Measurements from ENCODE around the gene PSMB5.
A peak's percentile ranks its signal among the peaks of the same experiment; 100 is the strongest.

PSMB5 gene

GRCh38 chr14:22986508-22987054, 48.1 kb downstream of the PSMB5 start:
- H3K27me3 ChIP-seq (ENCODE audit: control insufficient read depth, insufficient read depth, low read length): no peaks in the 10 kb centered on the region
- H3K27ac ChIP-seq (ENCODE audit: low read length): no peak overlapping the region
- H3K4me3 ChIP-seq (ENCODE audit: low read length): no peak overlapping the region
- no peaks in the 10 kb centered on the region; the same call in 1 of the 2 replicates for H3K36me3 ChIP-seq (ENCODE audit: control insufficient read depth, insufficient read depth, low read length)
- H3K9me3 ChIP-seq (ENCODE audit: control insufficient read depth, insufficient read depth, low read length): no peaks in the 10 kb centered on the region
- WGBS (ENCODE audit: insufficient coverage, insufficient read length): no CpG with 5 or more reads among the region's 5 CpGs
- peaks cover 2% of the 10 kb centered on the region; the same call in 1 of the 2 replicates for H3K4me1 ChIP-seq (ENCODE audit: control insufficient read depth, insufficient read depth, low read length)
- DNase-seq (ENCODE audit: low read depth, low spot score): peak; percentile 86

GRCh38 chr14:22985894-22986507, 48.7 kb downstream of the PSMB5 start:
- no CpG with 5 or more reads among the region's 2 CpGs for WGBS (ENCODE audit: insufficient coverage, insufficient read length)
- Histone ChIP-seq H3K4me3 (ENCODE audit: low read length) (no peak overlapping the region), H3K36me3 (ENCODE audit: control insufficient read depth, insufficient read depth, low read length) (no peaks in the 10 kb centered on the region; the same call in 1 of the 2 replicates), H3K4me1 (ENCODE audit: control insufficient read depth, insufficient read depth, low read length) (peaks cover 2% of the 10 kb centered on the region; the same call in 1 of the 2 replicates), H3K9me3 (ENCODE audit: control insufficient read depth, insufficient read depth, low read length) (no peaks in the 10 kb centered on the region), H3K27me3 (ENCODE audit: control insufficient read depth, insufficient read depth, low read length) (no peaks in the 10 kb centered on the region), H3K27ac (ENCODE audit: low read length) (no peak overlapping the region)
- no peak for DNase-seq (ENCODE audit: low read depth, low spot score)

- DNase-seq (ENCODE audit: low read depth, low spot score): no peak
- WGBS (ENCODE audit: insufficient coverage, insufficient read length): no CpG with 5 or more reads among the region's 6 CpGs
- H3K9me3 ChIP-seq (ENCODE audit: control insufficient read depth, insufficient read depth, low read length): no peaks in the 10 kb centered on the region
These were observed 49.6 kb downstream of the PSMB5 start for GRCh38 chr14:22984959-22985658.

GRCh38 chr14:22982477-22983245, 52.0 kb downstream of the PSMB5 start, which contains the start of gene AJUBA:
TSS of gene AJUBA (minus strand) at chr14:22982551. CDS start at chr14:22982266, 285 bp downstream.
- WGBS (ENCODE audit: insufficient coverage, insufficient read length): no CpG with 5 or more reads among the region's 48 CpGs
- Histone ChIP-seq H3K9me3 (ENCODE audit: control insufficient read depth, insufficient read depth, low read length) (no peaks in the 10 kb centered on the region), H3K36me3 (ENCODE audit: control insufficient read depth, insufficient read depth, low read length) (no peaks in the 10 kb centered on the region; the same call in 1 of the 2 replicates), H3K27me3 (ENCODE audit: control insufficient read depth, insufficient read depth, low read length) (no peaks in the 10 kb centered on the region), H3K27ac (ENCODE audit: low read length) (no peak within 1 kb of the TSS), H3K4me1 (ENCODE audit: control insufficient read depth, insufficient read depth, low read length) (peaks cover 10% of the 10 kb centered on the region), H3K4me3 (ENCODE audit: low read length) (peak within 1 kb of the TSS; percentile 59)
- DNase-seq (ENCODE audit: low read depth, low spot score): no peak

More at GRCh38 chr14:22984959-22985658, 49.6 kb downstream of the PSMB5 start:
- Histone ChIP-seq H3K27me3 (ENCODE audit: control insufficient read depth, insufficient read depth, low read length) (no peaks in the 10 kb centered on the region), H3K36me3 (ENCODE audit: control insufficient read depth, insufficient read depth, low read length) (no peaks in the 10 kb centered on the region; the same call in 1 of the 2 replicates), H3K27ac (ENCODE audit: low read length) (no peak overlapping the region), H3K4me1 (ENCODE audit: control insufficient read depth, insufficient read depth, low read length) (peaks cover 2% of the 10 kb centered on the region; the same call in 1 of the 2 replicates), H3K4me3 (ENCODE audit: low read length) (no peak overlapping the region)

DNA sequence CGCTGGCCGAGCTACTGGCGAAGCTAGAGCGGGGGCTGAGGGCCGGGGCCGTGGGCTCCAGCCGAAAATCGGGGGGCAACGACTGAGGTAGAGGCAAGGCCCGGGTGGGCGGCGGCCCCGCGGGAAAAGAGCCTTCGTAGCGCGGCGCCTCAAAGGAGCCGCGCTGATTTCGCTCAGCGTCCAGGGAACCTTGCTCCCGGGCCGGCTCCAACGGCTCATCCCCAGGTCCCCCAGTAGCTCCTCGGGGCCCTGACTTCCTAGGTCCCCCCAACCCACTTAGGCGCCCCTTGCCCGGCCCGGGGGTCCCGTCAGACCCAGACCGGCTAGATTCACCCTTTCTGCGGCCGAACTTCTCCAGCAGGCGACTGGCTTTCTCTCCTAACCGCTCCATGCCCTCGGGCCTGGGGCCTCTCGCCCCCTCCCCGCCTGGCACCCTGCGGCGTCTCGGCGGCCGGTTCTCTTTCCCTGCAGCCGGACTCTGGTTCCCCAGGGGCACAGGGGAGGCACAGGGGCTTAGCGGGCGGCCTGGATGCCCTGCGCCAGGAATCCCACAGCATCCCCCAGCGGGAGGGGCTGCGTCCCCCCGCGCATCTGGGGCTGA, 52.7 kb downstream of the PSMB5 start:
- Histone ChIP-seq H3K36me3 (ENCODE audit: control insufficient read depth, insufficient read depth, low read length) (no peaks in the 10 kb centered on the region; the same call in 1 of the 2 replicates), H3K27me3 (ENCODE audit: control insufficient read depth, insufficient read depth, low read length) (no peaks in the 10 kb centered on the region), H3K4me1 (ENCODE audit: control insufficient read depth, insufficient read depth, low read length) (peaks cover 12% of the 10 kb centered on the region), H3K27ac (ENCODE audit: low read length) (no peak overlapping the region), H3K4me3 (ENCODE audit: low read length) (peak overlapping the region; percentile 59), H3K9me3 (ENCODE audit: control insufficient read depth, insufficient read depth, low read length) (no peaks in the 10 kb centered on the region)
- DNase-seq (ENCODE audit: low read depth, low spot score): no peak
- WGBS (ENCODE audit: insufficient coverage, insufficient read length): no CpG with 5 or more reads among the region's 51 CpGs

- no peak overlapping the region for H3K27ac ChIP-seq (ENCODE audit: low read length)
- DNase-seq (ENCODE audit: low read depth, low spot score): no peak
- H3K36me3 ChIP-seq (ENCODE audit: control insufficient read depth, insufficient read depth, low read length): no peaks in the 10 kb centered on the region; the same call in 1 of the 2 replicates
- no peaks in the 10 kb centered on the region for H3K9me3 ChIP-seq (ENCODE audit: control insufficient read depth, insufficient read depth, low read length)
- peak overlapping the region; percentile 59 for H3K4me3 ChIP-seq (ENCODE audit: low read length)
- peaks cover 13% of the 10 kb centered on the region for H3K4me1 ChIP-seq (ENCODE audit: control insufficient read depth, insufficient read depth, low read length)
- no CpG with 5 or more reads among the region's 76 CpGs for WGBS (ENCODE audit: insufficient coverage, insufficient read length)
- H3K27me3 ChIP-seq (ENCODE audit: control insufficient read depth, insufficient read depth, low read length): no peaks in the 10 kb centered on the region
These were observed 53.4 kb downstream of the PSMB5 start for GRCh38 chr14:22981090-22981875.

GRCh38 chr14:22980672-22981089, 54.0 kb downstream of the PSMB5 start:
- DNase-seq (ENCODE audit: low read depth, low spot score): no peak
- H3K27ac ChIP-seq (ENCODE audit: low read length): no peak overlapping the region

GRCh38 chr14:22979748-22980392, 54.8 kb downstream of the PSMB5 start:
- peak overlapping the region; percentile 59; the same call in 1 of the 2 replicates for H3K4me3 ChIP-seq (ENCODE audit: low read length)
- H3K9me3 ChIP-seq (ENCODE audit: control insufficient read depth, insufficient read depth, low read length): no peaks in the 10 kb centered on the region
- H3K27me3 ChIP-seq (ENCODE audit: control insufficient read depth, insufficient read depth, low read length): no peaks in the 10 kb centered on the region
- WGBS (ENCODE audit: insufficient coverage, insufficient read length): no CpG with 5 or more reads among the region's 8 CpGs
- H3K27ac ChIP-seq (ENCODE audit: low read length): no peak overlapping the region
- H3K36me3 ChIP-seq (ENCODE audit: control insufficient read depth, insufficient read depth, low read length): no peaks in the 10 kb centered on the region; the same call in 1 of the 2 replicates
- peaks cover 13% of the 10 kb centered on the region for H3K4me1 ChIP-seq (ENCODE audit: control insufficient read depth, insufficient read depth, low read length)
- DNase-seq (ENCODE audit: low read depth, low spot score): no peak

More at GRCh38 chr14:22980672-22981089, 54.0 kb downstream of the PSMB5 start:
- H3K4me3 ChIP-seq (ENCODE audit: low read length): peak overlapping the region; percentile 59
- H3K27me3 ChIP-seq (ENCODE audit: control insufficient read depth, insufficient read depth, low read length): no peaks in the 10 kb centered on the region
- H3K36me3 ChIP-seq (ENCODE audit: control insufficient read depth, insufficient read depth, low read length): no peaks in the 10 kb centered on the region; the same call in 1 of the 2 replicates
- WGBS (ENCODE audit: insufficient coverage, insufficient read length): no CpG with 5 or more reads among the region's 41 CpGs
- H3K9me3 ChIP-seq (ENCODE audit: control insufficient read depth, insufficient read depth, low read length): no peaks in the 10 kb centered on the region
- peaks cover 13% of the 10 kb centered on the region for H3K4me1 ChIP-seq (ENCODE audit: control insufficient read depth, insufficient read depth, low read length)
